Fibroblast of the aortic adventitia (primary cell): ENCODE data around the gene PSMD13. TPM values are rescaled to one million over a fixed set of nuclear protein-coding genes. Genes with fewer than 3 reads are reported as not detected.
"Not testable (repeated sequence)": the region's sequence is repeated elsewhere in the genome, so short reads cannot be mapped to it uniquely, and the experiment has no call there.

Experiments used
- DNase-seq: peaks from one replicate; pipeline ENCODE4 v3.0.0-alpha.2; 2010; ENCODE audit warnings: low read depth
- H3K4me3 ChIP-seq: 2 replicates; pipeline ENCODE4 v1.5.1; 2011; ENCODE audit warnings: low read depth, mild to moderate bottlenecking, control low read depth, low read length, moderate library complexity
- total RNA-seq: library from RNA; depleted of rRNA; stranded (reverse); fragments of >200 nt; gene quantifications from 2 replicates; pipeline ENCODE4 v1.2.3, GENCODE V29; 2012; ENCODE audit warnings: low replicate concordance
- TF ChIP-seq, protein P1 (sequence below): IDR thresholded peaks from 2 replicates; pipeline ENCODE4 v1.5.1; 2011; ENCODE audit warnings: mild to moderate bottlenecking, low read length, control low read depth, inconsistent platforms; ENCODE audit not compliant: insufficient read depth

The PSMD13 gene
- total RNA-seq, 1 donor: 96.9 TPM

DNA sequence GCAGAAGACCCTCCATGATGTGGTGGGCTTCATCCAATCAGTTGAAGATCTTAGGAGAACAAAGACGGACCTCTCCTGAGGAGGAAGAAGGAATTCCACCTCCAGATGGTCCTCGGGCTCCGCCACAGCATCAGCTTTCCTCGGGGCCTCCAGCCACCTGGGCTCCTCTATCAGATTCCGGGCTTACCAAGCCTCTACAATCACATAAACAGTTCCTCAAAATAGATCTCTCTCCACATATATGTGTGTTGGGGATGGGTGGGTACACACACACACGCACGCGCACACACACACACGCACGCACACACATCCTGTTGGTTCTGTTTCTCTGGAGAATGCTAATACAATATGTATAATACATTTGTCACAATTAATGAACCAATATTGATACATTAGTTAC, 22.6 kb downstream of the PSMD13 start:
- no peak overlapping the region for H3K4me3 ChIP-seq
- no peak for DNase-seq
- TF ChIP-seq, protein P1, sequence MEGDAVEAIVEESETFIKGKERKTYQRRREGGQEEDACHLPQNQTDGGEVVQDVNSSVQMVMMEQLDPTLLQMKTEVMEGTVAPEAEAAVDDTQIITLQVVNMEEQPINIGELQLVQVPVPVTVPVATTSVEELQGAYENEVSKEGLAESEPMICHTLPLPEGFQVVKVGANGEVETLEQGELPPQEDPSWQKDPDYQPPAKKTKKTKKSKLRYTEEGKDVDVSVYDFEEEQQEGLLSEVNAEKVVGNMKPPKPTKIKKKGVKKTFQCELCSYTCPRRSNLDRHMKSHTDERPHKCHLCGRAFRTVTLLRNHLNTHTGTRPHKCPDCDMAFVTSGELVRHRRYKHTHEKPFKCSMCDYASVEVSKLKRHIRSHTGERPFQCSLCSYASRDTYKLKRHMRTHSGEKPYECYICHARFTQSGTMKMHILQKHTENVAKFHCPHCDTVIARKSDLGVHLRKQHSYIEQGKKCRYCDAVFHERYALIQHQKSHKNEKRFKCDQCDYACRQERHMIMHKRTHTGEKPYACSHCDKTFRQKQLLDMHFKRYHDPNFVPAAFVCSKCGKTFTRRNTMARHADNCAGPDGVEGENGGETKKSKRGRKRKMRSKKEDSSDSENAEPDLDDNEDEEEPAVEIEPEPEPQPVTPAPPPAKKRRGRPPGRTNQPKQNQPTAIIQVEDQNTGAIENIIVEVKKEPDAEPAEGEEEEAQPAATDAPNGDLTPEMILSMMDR: no peak

DNA sequence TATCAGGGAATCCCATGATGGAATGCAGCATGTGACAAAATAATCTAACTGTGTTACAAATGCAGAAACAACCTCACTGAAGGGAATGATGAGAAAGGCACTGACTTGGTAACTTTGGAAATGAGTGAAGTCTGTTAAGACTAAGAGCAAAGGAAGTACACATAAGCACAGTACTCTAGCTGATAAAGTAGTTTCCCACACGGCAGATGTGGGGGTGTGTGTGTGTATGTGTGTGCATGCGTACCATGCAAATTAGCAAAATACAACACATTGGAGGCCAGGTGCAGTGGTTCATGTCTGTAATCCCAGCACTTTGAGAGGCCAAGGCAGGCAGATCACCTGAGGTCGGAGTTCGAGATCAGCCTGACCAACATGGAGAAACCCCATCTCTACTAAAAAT, 24.8 kb downstream of the PSMD13 start:
- TF ChIP-seq, protein P1: no peak
- no peak for DNase-seq
- H3K4me3 ChIP-seq: no peak overlapping the region

DNA sequence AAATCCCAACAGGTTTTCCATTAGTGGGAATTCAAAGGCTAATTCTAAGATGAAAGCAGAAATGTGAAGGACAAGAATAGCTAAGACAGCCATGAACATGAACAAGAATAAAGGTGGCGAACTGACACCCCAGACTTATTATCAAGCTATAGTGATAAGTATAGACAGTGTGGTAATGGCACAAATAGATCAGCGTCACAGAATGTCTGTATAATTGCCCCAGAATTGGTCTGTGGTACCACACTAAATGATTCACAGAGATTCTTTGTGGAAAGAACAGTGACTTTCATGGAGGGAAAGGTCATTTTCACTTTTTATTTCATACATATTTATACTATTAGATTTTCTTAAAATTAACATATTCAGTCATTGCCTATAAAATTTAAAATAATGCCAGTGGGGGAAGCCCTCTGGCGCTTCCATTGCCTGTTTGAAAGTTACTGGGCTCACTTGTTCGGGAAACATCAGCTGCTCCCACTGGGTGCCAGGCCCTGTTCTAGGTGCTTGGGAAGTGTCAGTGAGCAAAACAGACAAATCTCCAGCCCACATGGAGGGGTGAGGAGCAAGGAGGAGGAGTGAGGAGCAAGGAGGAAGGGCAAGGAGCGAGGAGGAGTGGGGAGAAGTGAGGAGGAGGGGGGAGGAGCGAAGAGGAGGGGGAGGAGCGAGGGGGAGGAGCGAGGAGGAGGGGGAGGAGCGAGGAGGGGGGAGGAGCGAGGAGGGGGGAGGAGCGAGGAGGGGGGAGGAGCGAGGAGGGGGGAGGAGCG, 30.1 kb downstream of the PSMD13 start:
- H3K4me3 ChIP-seq: no peak overlapping the region
- TF ChIP-seq, protein P1: no peak

DNA sequence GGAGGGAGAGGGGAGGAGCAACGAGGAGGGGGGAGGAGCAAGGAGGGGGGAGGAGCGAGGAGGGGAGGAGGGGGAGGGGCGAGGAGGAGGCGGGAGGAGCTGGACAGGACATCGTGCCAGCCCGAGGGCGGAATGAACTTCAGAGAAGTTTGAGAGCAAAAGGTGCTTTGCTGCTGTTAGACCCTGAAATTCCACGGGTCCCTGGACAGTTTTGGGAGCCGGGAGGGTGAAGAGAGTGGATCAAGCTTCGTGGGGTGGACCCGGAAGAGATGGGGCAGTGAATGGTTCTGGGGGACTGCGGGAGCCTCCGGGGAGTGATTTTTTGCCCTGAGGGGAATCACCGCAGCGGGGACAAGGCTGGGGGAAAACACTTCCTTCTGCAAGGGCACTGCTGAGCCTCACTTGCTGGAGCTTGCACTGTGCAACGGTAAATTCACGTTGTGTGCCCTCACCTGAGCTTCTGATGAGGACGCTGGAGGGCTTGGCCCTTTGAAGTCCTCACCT, 30.8 kb downstream of the PSMD13 start:
- TF ChIP-seq, protein P1: no peak
- no peak for DNase-seq

More for the DNA sequence above, 30.1 kb downstream of the PSMD13 start:
- no peak for DNase-seq

DNA sequence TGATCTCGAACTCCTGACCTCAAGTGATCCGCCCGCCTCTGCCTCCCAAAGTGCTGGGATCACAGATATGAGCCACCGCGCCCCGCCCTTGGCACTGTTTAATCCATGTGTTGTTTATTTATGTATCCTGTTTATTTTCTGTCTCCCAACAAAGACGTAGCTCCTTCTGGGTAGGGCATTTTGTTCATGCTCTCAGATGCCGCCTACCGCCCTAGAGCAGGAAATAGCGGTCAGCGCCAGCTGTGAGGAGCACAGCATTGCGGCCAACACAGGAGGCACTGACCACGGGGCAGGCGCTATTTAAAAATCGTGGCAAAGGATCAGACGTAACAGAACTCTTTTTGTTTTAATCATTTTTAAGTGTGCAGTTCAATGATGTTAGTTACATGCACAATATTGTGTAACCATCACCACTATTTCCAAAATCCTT, 32.0 kb downstream of the PSMD13 start:
- not testable (repeated sequence) for H3K4me3 ChIP-seq, DNase-seq

More for the DNA sequence above, 30.8 kb downstream of the PSMD13 start:
- H3K4me3 ChIP-seq: no peak overlapping the region

DNA sequence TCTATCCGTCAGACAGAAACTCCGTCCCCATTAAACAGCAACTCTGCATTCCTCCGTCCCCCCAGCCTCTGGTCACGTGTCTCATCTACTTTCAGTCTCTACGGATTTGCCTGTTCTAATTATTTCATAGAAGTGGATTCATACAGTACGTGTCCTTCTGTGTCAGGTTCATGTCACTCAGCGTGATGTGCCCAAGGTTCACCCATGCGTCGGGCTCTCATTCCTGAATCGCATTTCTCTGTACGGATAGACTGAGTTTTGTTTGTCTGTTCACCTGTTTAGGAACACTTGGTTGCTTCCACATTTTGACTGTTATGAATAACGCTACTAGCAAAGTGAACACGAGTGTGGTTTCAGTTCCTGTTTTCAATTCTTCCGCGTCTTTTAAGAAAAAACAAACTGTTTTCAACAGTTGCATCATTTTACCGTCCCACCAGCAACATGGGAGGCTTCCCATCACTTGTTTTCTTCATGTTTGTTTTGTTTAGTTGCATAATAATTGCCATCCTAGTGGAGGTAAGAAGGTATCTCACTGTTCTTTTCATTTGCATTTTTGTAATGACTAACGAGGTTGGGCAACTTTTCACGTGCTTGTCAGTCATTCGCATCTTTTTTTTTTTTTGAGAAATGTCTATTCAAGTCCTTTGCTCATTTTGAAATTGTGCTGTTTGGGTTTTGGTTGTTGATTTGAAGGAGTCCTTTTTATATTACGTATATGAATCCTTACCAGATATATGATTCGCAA, 32.5 kb downstream of the PSMD13 start:
- no peak for DNase-seq
- TF ChIP-seq, protein P1: no peak
- H3K4me3 ChIP-seq: no peak overlapping the region
